B cell (primary cell): Measurements from ENCODE around the gene SCAI.

ENCODE experiments used
- CTCF ChIP-seq: fragments of 200-600 bp; IDR thresholded peaks from one replicate; pipeline ENCODE4 v1.8.0; 2022; ENCODE audit warnings: antibody characterized with exemption, mild to moderate bottlenecking
- EZH2 ChIP-seq: IDR thresholded peaks from 2 replicates; pipeline ENCODE4 v1.6.1; 2012; ENCODE audit warnings: borderline replicate concordance, low read depth, mild to moderate bottlenecking, moderate library complexity, low read length; ENCODE audit not compliant: insufficient read depth, poor library complexity, severe bottlenecking

GRCh38 chr9:124897570-124898460 is 245.5 kb downstream of the SCAI start:
- TF ChIP-seq CTCF = no peak
- TF ChIP-seq EZH2 = no peak
